NB4 (cell line): ENCODE results near the gene GNAI2.
A peak's percentile ranks its signal among the peaks of the same experiment; 100 is the strongest.

Experiments used
- DNase-seq: peaks from one replicate; pipeline ENCODE4 v3.0.0; 2010; ENCODE audit warnings: low read depth
- H3K4me3 ChIP-seq: one replicate; pipeline ENCODE4 v1.5.1; 2011; ENCODE audit warnings: mild to moderate bottlenecking, low read depth, low read length, moderate library complexity
- CTCF ChIP-seq: IDR thresholded peaks from one replicate; pipeline ENCODE4 v1.5.1; 2012; ENCODE audit warnings: low read depth, low read length
- MAX ChIP-seq: IDR thresholded peaks from 2 replicates; pipeline ENCODE4 v1.6.1; 2011; ENCODE audit warnings: low read depth, low read length
- MYC ChIP-seq: IDR thresholded peaks from 2 replicates; pipeline ENCODE4 v1.6.1; 2011; ENCODE audit warnings: low read depth, low read length
- POLR2A ChIP-seq: IDR thresholded peaks from 2 replicates; pipeline ENCODE4 v1.6.1; 2011; ENCODE audit warnings: mild to moderate bottlenecking; ENCODE audit not compliant: insufficient read length; ENCODE audit errors: extremely low read depth

GNAI2 gene

DNA sequence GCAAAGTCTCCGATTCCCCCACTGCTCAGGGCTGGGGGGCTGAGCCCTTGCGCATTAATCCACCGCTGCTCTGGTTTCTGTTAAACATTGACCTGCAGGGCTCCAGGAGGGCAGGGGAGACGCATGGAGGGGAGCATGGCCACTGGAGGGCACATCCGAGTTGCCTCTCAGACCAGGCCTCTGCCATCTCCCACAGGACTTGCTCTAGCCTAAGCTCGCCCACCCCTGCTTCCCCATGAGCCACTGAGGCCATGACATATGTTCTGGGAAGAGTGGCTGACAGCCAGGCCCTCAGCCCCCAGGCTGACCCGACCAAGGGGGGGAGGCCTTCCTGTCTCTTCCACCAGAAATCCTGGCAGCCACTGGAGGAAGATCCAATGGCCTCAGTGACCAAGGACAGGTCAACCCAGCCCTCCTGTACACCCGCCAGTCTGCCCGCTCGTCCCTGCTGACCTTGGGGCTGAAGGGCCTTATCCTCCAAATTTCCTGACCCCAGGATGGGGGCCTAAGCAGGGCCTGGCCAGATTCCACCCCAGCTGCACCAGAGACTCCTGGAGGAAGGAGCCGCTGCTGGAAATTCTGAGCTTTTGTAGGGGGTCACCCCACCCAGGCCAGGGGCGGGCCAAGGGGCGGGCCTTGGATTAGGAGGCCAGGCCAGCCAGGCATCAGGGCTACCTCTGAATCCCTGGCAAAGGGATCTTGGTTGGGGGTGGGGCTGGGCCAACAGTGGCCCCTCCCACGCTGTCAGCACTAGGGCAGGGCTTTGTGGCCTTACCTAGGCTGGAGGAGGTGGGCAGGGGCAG, 67.2 kb downstream of the GNAI2 start, which contains the start of gene HYAL1:
HYAL1 (minus strand) TSS at position 562 of the 803 bp plus-strand sequence. CDS start 618 bp downstream, outside the sequence.
- TF ChIP-seq MYC: no peak
- TF ChIP-seq MAX: no peak
- TF ChIP-seq CTCF: no peak
- no peak for TF ChIP-seq POLR2A
- no peak within 1 kb of the TSS for H3K4me3 ChIP-seq
- peak; percentile 52 for DNase-seq

GRCh38 chr3:50304601-50305000, 68.6 kb downstream of the GNAI2 start:
- no peak for TF ChIP-seq POLR2A
- no peak for TF ChIP-seq MYC
- no peak for TF ChIP-seq MAX
- no peak for TF ChIP-seq CTCF
- DNase-seq: no peak
- no peak overlapping the region for H3K4me3 ChIP-seq
